GM23248 (cell line): ENCODE results near the gene CARD16.

Experiments used
- EZH2 ChIP-seq: fragments of 200-600 bp; sonication (generic); IDR thresholded peaks from 2 replicates; pipeline ENCODE4 v1.6.1; 2018; ENCODE audit warnings: antibody characterized with exemption, mild to moderate bottlenecking; ENCODE audit not compliant: insufficient read depth, poor library complexity, severe bottlenecking
- EZH2phosphoT487 ChIP-seq: fragments of 200-600 bp; sonication (generic); IDR thresholded peaks from 2 replicates; pipeline ENCODE4 v1.6.1; 2018; ENCODE audit warnings: antibody characterized with exemption, moderate library complexity, mild to moderate bottlenecking, low read depth; ENCODE audit not compliant: insufficient read depth

GRCh38 chr11:105040703-105041102 is 4.4 kb downstream of the CARD16 start:
- TF ChIP-seq EZH2phosphoT487 (no peak), EZH2 (no peak)
